GM13977 (cell line): ENCODE results near the gene ZNF423.

ENCODE experiments used
- DNase-seq: peaks from one replicate; pipeline ENCODE4 v3.0.0; 2012; ENCODE audit warnings: low spot score
- CTCF ChIP-seq: IDR thresholded peaks from 2 replicates; pipeline ENCODE4 v1.5.1; 2012; ENCODE audit warnings: mild to moderate bottlenecking, control low read depth; ENCODE audit not compliant: insufficient read depth; ENCODE audit errors: extremely low read depth, missing control alignments
- in situ Hi-C: fragments of 300-500 bp; cut with MboI; formaldehyde crosslinking; loops from one replicate; pipeline ENCODE4 v1.12.0; 2022; ENCODE audit warnings: low sequenced_read_pairs, low pct_unique_long_range_greater_than_20kb, mixed read lengths, inconsistent platforms; ENCODE audit not compliant: unreplicated experiment

Gene ZNF423

GRCh38 chr16:49562228-49562627, 293.7 kb downstream of the ZNF423 start:
- in situ Hi-C loops: no loop called here
- DNase-seq: no peak
- no peak for TF ChIP-seq CTCF

- in situ Hi-C loops: no loop called here
- no peak for TF ChIP-seq CTCF
- DNase-seq: no peak
These were observed 295.7 kb downstream of the ZNF423 start for GRCh38 chr16:49560004-49560830.

- no peak for TF ChIP-seq CTCF
- in situ Hi-C loops: no loop called here
These were observed 296.7 kb downstream of the ZNF423 start for GRCh38 chr16:49559242-49559641.

GRCh38 chr16:49558451-49558850, 297.5 kb downstream of the ZNF423 start:
- in situ Hi-C loops: no loop called here
- TF ChIP-seq CTCF: no peak
- DNase-seq: no peak

More at GRCh38 chr16:49559242-49559641, 296.7 kb downstream of the ZNF423 start:
- DNase-seq: no peak

- no peak for DNase-seq
- in situ Hi-C loops: no loop called here
- peak; percentile 6 for TF ChIP-seq CTCF
These were observed 299.1 kb downstream of the ZNF423 start for GRCh38 chr16:49556606-49557446.

GRCh38 chr16:49556249-49556605, 299.7 kb downstream of the ZNF423 start:
- DNase-seq: no peak
- TF ChIP-seq CTCF: no peak
- in situ Hi-C loops: no loop called here
